Testis (tissue), 3 donors: ENCODE measurements around the gene SUSD6. TPM values are rescaled to one million over a fixed set of nuclear protein-coding genes. Genes with fewer than 3 reads are reported as not detected.

ENCODE experiments used
- DNase-seq: peaks from one replicate; pipeline ENCODE4 v3.0.0-alpha.2; 2019
- H3K27ac ChIP-seq, 2 donors: fragments of 200-600 bp; sonication (generic); one replicate each; pipeline ENCODE4 v1.5.1; 2019
- H3K27me3 ChIP-seq: fragments of 200-600 bp; sonication (generic); one replicate; pipeline ENCODE4 v1.5.1; 2019
- H3K36me3 ChIP-seq: fragments of 200-600 bp; sonication (generic); one replicate; pipeline ENCODE4 v1.5.1; 2017; ENCODE audit warnings: low read depth; ENCODE audit errors: missing control alignments
- H3K4me1 ChIP-seq: fragments of 200-600 bp; sonication (generic); one replicate; pipeline ENCODE4 v1.5.1; 2019
- H3K4me3 ChIP-seq, 2 donors: fragments of 200-600 bp; sonication (generic); one replicate each; pipeline ENCODE4 v1.5.1; 2017 to 2019
- H3K9me3 ChIP-seq: fragments of 200-600 bp; sonication (generic); one replicate; pipeline ENCODE4 v1.5.1; 2017
- CTCF ChIP-seq, 3 experiments: fragments of 450-650 bp in 2 of 3; fragments of 200-600 bp in 1 of 3; sonication (generic) in 1 of 3; IDR thresholded peaks; one replicate each; pipeline ENCODE4 v1.5.1; 2016 to 2019; ENCODE audit warnings: antibody characterized with exemption in 3 of 3, mild to moderate bottlenecking in 2 of 3, moderate library complexity in 1 of 3
- POLR2A ChIP-seq: fragments of 450-650 bp; IDR thresholded peaks from one replicate; pipeline ENCODE4 v1.6.1; 2017; ENCODE audit warnings: antibody characterized with exemption, mild to moderate bottlenecking, moderate library complexity
- WGBS, 2 donors: methylation state at CpG; one replicate each; pipeline ENCODE4 v1.1.5; 2018; 5-methylcytosine and 5-hydroxymethylcytosine counted together
- intact Hi-C: fragments of 100-400 bp; cut with DNase I; formaldehyde crosslinking; loops from one replicate; pipeline ENCODE4 v1.15.1; 2023; ENCODE audit warnings: low total_unique reads
- polyA plus RNA-seq: library from polyadenylated mRNA; stranded (reverse); fragments of 350-450 nt; fragmentation: Illumina TruSeq; extraction: RNeasy Lipid Tissue Mini Kit (QIAGEN cat#74804); gene quantifications from one replicate; pipeline ENCODE4 v1.2.3, GENCODE V29; 2014; ENCODE audit warnings: low read depth, low replicate concordance; ENCODE audit not compliant: insufficient read depth
- total RNA-seq, 2 donors: library from RNA; depleted of rRNA; stranded (reverse); fragments of >200 nt; gene quantifications; one replicate each; pipeline ENCODE4 v1.2.3, GENCODE V29; 2016

The SUSD6 gene
- total and polyA plus RNA-seq, 3 donors from 2014 or later = 27.7 to 39.5 (median 38.7) TPM

GRCh38 chr14:69693801-69694729, 82.7 kb downstream of the SUSD6 start:
- Histone ChIP-seq H3K9me3 (no peaks in the 10 kb centered on the region), H3K4me3 (no peak overlapping the region), H3K27me3 (no peaks in the 10 kb centered on the region), H3K4me1 (peaks cover 50% of the 10 kb centered on the region), H3K27ac (peak overlapping the region; percentile 70 to 78), H3K36me3 (no peaks in the 10 kb centered on the region)
- WGBS, 2 donors = 63 to 66% methylated on average over 4 of the region's 4 CpGs
- peak; percentile 84 for DNase-seq
- intact Hi-C loops = no loop called here
- no peak for TF ChIP-seq CTCF (IDR thresholded peaks at IDR 0.05)
- TF ChIP-seq POLR2A = no peak

- H3K27me3 ChIP-seq = no peaks in the 10 kb centered on the region
- TF ChIP-seq POLR2A (no peak), CTCF (IDR thresholded peaks at IDR 0.05) (no peak)
- H3K4me3 ChIP-seq = no peak overlapping the region
- no peaks in the 10 kb centered on the region for H3K36me3 ChIP-seq
- WGBS, 2 donors = 40 to 70% methylated on average over 1 to 5 of the region's 5 CpGs
- intact Hi-C loops = no loop called here
- peaks cover 50% of the 10 kb centered on the region for H3K4me1 ChIP-seq
- no peak for DNase-seq
- peak overlapping the region; percentile 70 to 78 for H3K27ac ChIP-seq
- no peaks in the 10 kb centered on the region for H3K9me3 ChIP-seq
These were observed 83.4 kb downstream of the SUSD6 start for GRCh38 chr14:69694730-69695281.

GRCh38 chr14:69695322-69696203, 84.2 kb downstream of the SUSD6 start:
- TF ChIP-seq CTCF (IDR thresholded peaks at IDR 0.05) = no peak
- TF ChIP-seq POLR2A = no peak
- 79 to 87% methylated on average over 4 to 6 of the region's 6 CpGs for WGBS, 2 donors
- no peaks in the 10 kb centered on the region for H3K36me3 ChIP-seq
- H3K4me1 ChIP-seq = peaks cover 50% of the 10 kb centered on the region
- intact Hi-C loops = no loop called here
- H3K4me3 ChIP-seq = no peak overlapping the region
- no peak for DNase-seq
- H3K9me3 ChIP-seq = no peaks in the 10 kb centered on the region
- H3K27ac ChIP-seq = peak overlapping the region; percentile 70 to 78
- H3K27me3 ChIP-seq = no peaks in the 10 kb centered on the region

- DNase-seq = no peak
- intact Hi-C loops = no loop called here
- no peaks in the 10 kb centered on the region for H3K9me3 ChIP-seq
- H3K27me3 ChIP-seq = no peaks in the 10 kb centered on the region
- H3K4me1 ChIP-seq = peaks cover 50% of the 10 kb centered on the region
- no peak overlapping the region for H3K4me3 ChIP-seq
- TF ChIP-seq POLR2A (no peak), CTCF (IDR thresholded peaks at IDR 0.05) (no peak)
- H3K27ac ChIP-seq = peak overlapping the region; percentile 25 to 78
- no peaks in the 10 kb centered on the region for H3K36me3 ChIP-seq
These were observed 84.8 kb downstream of the SUSD6 start for GRCh38 chr14:69696204-69696527.
